GM19328 (cell line): ENCODE results near the gene SLC35A4.
"Not testable (repeated sequence)": the region's sequence is repeated elsewhere in the genome, so short reads cannot be mapped to it uniquely, and the experiment has no call there.

Experiments
- ATAC-seq: cut with Tn5 transposase; IDR thresholded peaks from one replicate; pipeline ENCODE4 v1.9.1; 2021; ENCODE audit warnings: mild to moderate bottlenecking, moderate library complexity; ENCODE audit not compliant: unreplicated experiment

SLC35A4 gene

GRCh38 chr5:140588311-140589070, 23.9 kb downstream of the SLC35A4 start:
- no peak for ATAC-seq

- no peak for ATAC-seq
These were observed 26.2 kb downstream of the SLC35A4 start for GRCh38 chr5:140590861-140591260.

- ATAC-seq = no peak
These were observed 27.2 kb downstream of the SLC35A4 start for GRCh38 chr5:140591747-140592372.

GRCh38 chr5:140593070-140593469, 28.4 kb downstream of the SLC35A4 start:
- ATAC-seq = not testable (repeated sequence)

GRCh38 chr5:140594169-140594568, 29.5 kb downstream of the SLC35A4 start:
- no peak for ATAC-seq

GRCh38 chr5:140595538-140596300, 31.1 kb downstream of the SLC35A4 start:
- ATAC-seq = no peak

GRCh38 chr5:140596321-140596741, 31.7 kb downstream of the SLC35A4 start:
- no peak for ATAC-seq

GRCh38 chr5:140598836-140599235, 34.2 kb downstream of the SLC35A4 start:
- no peak for ATAC-seq

- no peak for ATAC-seq
These were observed 35.5 kb downstream of the SLC35A4 start for GRCh38 chr5:140600096-140600495.

GRCh38 chr5:140602147-140602546, 37.5 kb downstream of the SLC35A4 start:
- no peak for ATAC-seq

- ATAC-seq = not testable (repeated sequence)
These were observed 38.7 kb downstream of the SLC35A4 start for GRCh38 chr5:140603446-140603698.

GRCh38 chr5:140603734-140604133, 39.1 kb downstream of the SLC35A4 start:
- no peak for ATAC-seq

GRCh38 chr5:140605879-140606278, 41.3 kb downstream of the SLC35A4 start:
- ATAC-seq = no peak

- ATAC-seq = no peak
These were observed 42.4 kb downstream of the SLC35A4 start for GRCh38 chr5:140607031-140607430.

GRCh38 chr5:140608722-140609121, 44.1 kb downstream of the SLC35A4 start:
- no peak for ATAC-seq

GRCh38 chr5:140609126-140609525, 44.5 kb downstream of the SLC35A4 start:
- no peak for ATAC-seq

GRCh38 chr5:140611020-140611521, 46.4 kb downstream of the SLC35A4 start:
- no peak for ATAC-seq
